DMS79 (cell line): ENCODE measurements around the gene LEPROT.
"Not testable (repeated sequence)": the region's sequence is repeated elsewhere in the genome, so short reads cannot be mapped to it uniquely, and the experiment has no call there.

Experiments
- DNase-seq: peaks from one replicate; lab custom pipeline; 2025; lab: John Stamatoyannopoulos, UW

LEPROT gene

DNA sequence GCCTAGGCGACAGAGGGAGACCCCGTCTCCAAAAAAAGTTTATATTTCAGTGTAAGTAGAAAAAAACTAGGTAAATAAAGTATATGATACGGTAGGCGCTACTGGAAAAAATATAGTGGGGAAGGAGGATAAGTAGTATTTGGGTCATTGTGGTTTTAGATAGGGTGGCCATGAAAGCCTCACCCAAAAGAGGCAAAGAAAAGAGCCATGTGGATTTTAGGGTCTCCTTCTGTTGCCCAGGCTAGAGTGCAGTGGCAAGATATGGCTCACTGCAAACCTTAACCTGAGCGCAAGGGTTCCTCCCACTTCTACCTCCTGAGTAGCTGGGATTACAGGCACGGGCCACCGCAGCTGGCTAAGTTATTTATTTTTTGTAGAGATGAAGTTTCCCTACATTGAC lies 17.1 kb downstream of the LEPROT start:
- no peak for DNase-seq

DNA sequence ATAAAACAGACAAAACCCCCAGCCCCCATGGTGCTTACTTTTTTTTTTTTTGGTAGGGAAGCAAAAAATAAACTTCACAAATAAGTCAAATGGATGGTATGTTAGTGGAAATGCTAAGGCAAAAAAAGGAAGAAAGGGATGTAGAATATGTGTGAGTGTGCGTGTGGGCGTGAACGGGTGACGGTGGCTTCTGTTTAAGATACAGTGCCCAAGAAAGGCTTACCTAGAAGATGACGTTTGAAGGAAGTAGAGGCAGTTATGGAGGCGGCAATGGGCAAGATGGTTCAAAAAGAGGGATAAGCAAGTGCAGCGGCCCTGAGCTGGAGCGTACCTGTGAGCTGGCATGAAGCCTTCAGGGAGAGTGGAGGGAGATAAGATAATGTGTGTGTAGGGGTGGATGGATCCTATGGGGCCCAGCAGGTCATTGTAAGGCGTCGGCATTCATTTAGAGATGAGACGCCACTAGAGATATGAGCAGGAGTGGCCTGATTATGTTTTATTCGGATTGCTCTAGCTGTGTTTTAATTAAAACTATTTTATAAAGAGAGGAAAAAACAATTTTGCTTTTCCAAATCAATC lies 19.9 kb downstream of the LEPROT start:
- no peak for DNase-seq

DNA sequence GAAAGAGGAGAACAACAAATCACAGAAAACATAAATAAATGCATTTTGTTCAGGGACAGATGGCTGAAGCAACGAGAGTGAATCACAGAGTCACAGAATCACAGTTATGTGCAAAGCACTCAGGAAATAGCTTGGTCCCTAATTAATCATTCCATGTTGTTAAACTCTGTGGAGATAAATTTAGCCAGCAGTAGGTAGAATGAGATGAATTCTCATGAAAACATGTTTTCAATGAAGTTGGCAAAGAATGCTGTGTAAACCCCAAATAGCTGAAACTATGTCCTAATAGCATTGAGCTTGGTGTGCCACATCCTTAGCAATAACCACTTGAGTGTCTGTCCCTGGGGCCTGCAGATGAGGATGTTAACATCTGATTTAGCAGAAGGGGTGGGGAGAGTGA lies 20.4 kb downstream of the LEPROT start:
- DNase-seq = no peak

DNA sequence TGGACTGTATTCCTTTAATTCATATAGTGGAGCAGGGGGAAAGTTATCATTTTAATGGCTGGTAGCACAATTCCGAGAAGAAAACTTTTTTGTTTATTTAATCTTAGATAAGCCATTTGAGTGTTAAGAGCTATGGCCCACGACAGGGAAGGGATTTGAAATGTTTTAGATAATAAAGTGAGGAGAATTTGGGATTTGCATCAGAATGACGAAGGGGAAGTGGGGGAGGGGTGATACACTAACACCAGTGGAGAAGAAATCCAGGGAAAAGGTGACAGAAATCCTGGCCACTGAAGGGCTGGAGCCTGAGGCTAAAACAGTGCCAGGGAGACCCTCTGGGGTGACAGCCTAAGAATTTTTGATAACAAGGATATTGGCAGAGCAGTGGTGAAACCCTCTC lies 21.0 kb downstream of the LEPROT start:
- no peak for DNase-seq

DNA sequence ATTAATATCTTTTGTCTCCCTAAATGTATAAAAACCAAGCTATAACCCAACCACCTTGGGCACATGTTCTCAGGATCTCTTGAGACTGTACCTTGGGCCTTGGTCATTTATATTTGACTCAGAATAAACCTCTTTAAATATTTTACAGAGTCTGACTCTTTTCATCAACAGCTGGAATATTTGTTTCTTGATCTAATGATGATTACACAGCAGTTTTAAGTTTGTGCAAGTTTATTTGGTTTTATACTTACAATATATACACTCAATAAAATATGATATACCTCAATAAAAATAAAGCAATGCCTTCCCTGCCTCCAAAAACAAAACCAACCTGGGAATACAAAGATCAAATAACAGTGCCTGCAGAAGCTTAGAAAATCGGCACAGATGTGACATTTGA lies 22.0 kb downstream of the LEPROT start:
- DNase-seq = no peak

DNA sequence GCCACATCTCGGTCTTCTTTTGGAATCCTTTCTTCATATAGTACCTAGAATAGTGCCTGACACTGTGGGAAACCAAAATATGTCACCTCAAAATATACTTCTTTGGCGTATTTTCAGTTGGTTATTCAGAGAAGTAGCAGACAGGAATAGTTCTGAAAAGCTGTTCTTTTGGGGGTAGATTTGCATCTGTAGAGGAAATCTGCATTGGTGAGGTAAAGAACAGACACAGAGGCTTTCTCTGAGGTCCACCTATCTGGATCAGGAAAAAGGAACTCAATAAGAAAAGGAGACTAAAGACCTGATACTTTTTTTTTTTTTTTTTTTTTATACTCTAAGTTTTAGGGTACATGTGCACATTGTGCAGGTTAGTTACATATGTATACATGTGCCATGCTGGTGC lies 23.2 kb downstream of the LEPROT start:
- no peak for DNase-seq

DNA sequence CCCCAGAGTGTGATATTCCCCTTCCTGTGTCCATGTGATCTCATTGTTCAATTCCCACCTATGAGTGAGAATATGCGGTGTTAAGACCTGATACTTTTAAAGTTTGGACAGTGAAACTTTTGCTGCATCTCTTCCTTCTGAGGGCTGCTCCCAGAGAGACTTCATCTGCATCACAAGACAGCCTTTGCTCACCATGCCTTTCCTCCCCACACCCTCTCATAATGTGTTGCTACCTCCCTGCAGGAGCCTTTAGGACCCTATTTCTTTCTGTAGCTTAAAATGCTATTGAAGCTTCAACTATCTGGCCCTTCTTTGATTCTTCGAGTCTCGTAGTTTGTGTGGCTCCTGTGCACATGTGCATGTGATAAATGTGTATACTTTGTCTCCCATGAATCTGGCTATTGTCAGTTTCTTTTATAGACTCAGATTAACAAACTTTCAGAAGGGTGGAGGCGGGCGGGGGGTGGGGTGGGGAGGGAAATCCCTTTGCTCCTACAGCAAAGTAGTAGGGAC lies 23.7 kb downstream of the LEPROT start:
- no peak for DNase-seq

DNA sequence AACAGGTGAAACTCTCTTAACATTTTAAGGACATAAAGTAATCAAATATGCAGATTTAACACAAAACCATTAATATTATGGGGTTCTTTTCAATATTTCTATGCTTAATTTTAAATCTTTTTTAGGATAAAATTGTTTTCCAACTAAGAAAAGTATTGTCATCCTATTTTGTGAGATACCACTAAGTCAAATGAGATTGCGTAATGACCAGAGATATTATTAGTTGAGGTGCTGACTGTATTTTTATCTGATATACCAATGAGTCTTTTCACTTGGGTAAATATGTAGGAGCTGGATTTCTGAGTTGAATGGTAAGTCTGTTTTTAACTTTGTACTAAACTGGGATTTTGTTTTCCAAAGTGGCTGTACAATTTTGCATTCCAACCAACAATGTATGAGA lies 25.4 kb downstream of the LEPROT start:
- no peak for DNase-seq

DNA sequence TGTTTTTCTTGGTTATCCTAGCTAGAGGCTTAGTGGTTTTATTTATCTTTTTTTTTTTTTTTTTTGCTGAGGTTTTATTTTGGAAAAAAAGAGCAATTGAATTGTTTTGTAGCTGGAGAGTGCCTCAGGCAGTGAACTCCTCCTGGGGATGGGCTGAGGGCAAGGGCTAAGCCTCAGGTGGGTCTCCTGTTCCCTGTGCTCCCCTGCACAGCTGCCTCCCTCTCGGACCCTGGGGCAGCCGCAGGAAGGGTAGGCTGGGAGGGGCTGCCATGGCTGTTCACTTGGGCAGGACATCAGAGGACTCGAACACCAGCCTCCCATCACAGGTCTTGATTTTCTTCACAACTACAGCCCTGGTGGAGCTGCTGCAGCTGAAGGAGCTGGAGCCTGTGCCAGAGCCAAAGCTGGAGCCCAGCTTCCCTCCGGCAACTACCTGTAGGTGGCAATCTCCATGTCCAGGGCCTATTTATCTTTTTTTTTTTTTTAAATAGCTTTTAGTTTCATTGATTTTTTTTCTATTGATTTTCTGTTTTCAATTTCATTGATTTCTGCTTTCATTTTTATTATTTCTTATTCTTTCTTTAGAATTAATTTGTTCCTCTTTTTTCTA lies 28.9 kb downstream of the LEPROT start:
- DNase-seq = no peak

DNA sequence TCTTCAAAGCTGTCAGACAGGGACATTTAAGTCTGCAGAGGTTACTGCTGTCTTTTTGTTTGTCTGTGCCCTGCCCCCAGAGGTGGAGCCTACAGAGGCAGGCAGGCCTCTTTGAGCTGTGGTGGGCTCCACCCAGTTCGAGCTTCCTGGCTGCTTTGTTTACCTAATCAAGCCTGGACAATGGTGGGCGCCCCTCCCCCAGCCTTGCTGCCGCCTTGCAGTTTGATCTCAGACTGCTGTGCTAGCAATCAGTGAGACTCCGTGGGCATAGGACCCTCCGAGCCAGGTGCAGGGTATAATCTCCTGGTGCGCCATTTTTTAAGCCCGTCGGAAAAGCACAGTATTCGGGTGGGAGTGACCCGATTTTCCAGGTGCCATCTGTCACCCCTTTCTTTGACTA lies 35.2 kb downstream of the LEPROT start:
- DNase-seq = not testable (repeated sequence)

DNA sequence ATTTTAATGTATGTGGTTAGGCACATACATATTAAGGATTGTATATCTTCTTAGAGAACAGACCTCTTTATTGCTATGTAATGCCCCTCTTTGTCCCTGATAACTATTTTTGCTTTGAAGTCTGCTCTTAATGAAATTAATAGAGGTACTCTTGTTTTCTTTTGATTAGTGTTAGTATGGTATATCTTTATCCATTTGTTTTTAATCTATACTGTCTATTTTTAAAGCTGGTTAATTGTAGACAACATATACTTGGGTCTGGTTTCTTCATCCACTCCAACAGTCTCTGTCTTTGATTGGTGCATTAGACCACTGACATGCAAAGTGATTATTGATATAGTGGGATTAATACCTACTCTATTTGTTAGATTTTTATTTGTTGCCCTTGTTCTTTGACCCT lies 36.0 kb downstream of the LEPROT start:
- DNase-seq = no peak

DNA sequence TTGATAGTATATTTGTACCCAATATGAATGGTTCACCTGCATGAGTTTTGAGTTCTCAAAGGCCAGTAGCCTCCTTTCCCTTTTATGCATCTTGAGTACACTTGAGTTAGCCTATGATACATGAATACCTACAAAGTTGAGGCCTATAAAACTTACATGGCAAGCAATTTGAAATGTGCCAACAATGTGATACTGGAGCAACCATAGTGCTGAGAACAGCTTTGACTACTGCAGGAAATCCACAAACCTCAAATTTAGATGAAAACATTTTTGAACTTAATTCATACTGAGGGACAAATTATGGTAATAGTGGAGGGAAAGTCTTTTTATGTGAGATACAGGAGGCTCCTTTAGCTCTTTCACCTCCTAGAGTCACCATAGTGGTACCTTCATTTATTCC lies 37.4 kb downstream of the LEPROT start:
- DNase-seq = no peak

DNA sequence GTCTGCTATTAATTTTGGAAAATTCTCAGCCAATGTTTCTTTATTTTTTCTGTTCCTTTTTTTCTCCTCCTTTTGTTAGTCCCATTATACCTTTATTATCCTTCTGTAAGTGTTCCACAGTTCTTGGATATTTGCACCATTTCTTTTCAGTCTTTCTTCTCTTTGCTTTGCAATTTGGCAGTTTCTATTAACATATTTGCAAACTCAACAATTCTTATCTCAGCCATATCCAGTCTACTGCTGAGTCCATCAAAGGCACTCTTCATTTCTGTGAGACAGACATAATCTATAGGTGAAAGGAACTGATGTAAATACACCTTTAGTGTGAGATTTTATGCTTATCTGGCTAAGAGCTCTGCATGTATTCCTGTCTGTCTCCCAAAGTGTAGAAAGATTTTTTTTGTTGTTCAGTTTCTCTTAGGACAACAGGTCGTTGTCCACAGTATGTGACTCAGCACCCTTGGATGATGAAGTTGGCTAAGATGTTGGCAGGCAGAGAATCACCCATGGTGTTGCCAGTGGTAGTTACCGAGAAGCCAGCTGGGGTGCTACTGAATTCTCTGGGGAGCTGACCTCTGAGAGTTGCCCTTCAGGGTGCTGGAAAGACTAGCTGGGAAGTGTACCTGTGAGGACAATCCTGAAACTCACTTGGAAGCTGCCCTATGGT lies 38.4 kb downstream of the LEPROT start:
- DNase-seq = no peak

DNA sequence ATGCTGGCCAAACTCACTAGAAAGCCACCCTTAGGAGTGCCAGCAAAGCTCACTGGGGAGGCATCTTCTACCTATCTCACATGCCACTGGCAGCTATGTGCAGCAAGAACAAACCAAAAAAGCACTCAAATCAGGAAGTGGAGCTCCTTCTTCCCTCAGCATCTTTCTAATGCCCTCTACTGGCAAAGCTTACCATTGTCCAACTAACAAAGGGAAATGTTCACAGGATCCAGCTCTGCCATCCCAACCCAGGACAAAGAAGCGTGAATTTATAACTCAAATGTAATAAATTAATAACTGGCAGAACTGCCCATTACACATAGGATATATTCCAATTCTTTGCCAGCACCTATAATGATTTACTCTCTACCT lies 38.9 kb downstream of the LEPROT start:
- no peak for DNase-seq

DNA sequence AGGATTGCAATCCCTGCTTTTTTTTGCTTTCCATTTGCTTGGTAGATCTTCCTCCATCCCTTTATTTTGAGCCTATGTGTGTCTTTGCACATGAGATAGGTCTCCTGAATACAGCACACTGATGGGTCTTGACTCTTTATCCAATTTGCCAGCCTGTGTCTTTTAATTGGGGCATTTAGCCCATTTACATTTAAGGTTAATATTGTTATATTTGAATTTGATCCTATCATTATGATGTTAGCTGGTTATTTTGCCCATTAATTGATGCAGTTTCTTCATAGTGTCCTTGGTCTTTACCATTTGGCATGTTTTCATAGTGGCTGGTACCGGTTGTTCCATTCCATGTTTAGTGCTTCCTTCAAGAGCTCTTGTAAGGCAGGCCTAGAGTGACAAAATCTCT lies 45.4 kb downstream of the LEPROT start:
- not testable (repeated sequence) for DNase-seq

DNA sequence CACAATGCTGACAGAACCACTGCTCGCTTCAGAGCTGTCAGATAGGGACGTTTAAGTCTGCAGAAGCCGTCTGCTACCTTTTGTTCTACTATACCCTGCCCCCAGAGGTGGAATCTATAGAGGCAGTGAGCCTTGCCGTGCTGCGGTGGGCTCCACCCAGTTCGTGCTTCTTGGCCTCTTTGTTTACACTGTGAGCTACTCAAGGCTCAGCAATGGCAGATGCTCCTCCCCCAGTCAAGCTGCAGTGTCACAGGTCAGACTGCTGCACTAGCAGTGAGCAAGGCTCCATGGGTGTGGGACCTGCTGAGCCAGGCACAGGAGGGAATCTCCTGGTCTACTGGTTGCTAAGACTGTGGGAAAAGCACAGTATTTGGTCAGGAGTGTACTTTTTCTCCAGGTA lies 47.1 kb downstream of the LEPROT start:
- no peak for DNase-seq

DNA sequence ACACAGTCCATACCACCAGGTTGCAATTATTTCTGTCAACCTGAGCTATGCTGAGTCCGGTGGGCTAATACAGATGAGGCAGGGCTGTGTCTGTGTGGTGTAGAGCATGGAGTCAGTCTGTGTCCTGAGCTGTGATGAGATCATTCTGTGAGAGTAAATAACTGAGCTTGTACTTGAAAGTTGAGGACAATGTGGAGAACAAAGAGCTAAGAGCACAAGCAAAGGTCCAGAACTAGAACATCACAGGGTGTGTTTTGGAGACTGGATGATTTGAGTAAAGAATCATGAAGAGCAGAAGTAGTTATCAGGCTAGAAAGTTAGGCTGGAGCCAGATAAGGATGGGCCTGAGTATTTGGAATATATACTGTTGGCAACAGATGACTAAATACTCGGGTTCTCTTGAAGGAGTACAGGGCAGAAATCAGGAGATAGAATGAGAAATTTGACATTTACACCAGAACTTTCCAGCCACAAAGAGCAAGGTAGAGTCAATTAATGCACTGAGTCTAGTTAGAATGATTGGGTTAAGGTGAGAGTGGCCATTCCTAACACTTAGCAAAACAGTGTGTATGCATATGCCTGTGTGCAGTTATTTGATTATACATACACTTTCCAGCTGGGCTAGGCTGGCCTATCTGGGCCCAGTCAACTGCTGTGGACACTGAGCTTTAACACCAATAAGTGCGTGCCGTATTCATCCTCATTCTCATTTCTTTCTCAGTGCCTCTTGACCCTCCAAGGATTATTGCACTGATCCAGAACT lies 48.8 kb downstream of the LEPROT start:
- no peak for DNase-seq

DNA sequence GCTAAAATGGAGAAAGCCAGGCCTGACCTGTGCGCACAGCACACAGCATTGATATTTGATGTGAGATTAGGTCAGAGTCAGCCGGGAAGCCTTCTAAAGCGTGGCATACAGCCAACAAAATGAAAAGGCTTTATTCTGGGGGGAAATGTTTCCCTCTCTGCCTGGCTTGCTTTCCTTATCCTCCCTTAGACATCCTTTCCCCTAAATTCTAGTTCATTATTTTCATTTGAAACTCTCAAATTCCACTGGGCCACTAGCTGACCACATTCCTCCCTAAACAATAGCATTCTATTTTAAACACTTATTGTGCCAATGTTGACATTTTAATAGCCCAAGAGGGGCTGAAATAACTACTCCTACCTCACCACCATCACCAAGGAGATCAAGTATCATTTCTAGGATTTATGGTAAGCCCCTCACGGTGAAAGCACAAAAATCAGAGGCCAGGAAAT lies 49.4 kb downstream of the LEPROT start:
- peak; percentile 45 for DNase-seq

DNA sequence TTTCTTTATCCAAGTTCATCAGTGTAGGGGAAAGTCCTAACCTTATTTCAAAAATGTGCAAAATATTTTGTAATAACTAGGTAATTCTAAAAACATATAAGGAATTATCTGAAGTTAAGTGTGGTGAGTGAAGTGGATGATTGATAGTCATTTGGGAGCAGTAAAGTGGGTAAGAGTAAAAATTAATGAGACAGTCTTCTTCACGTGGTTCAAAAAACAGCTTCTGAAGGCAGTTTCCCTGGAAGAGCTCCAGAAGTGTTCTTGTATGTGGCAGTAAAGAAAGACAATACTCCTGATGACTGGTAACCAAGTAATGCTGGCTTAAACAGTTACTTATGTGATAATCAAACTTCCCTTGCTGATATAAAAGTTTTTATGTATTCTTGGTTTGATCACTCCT lies 50.3 kb downstream of the LEPROT start:
- peak; percentile 7 for DNase-seq

DNA sequence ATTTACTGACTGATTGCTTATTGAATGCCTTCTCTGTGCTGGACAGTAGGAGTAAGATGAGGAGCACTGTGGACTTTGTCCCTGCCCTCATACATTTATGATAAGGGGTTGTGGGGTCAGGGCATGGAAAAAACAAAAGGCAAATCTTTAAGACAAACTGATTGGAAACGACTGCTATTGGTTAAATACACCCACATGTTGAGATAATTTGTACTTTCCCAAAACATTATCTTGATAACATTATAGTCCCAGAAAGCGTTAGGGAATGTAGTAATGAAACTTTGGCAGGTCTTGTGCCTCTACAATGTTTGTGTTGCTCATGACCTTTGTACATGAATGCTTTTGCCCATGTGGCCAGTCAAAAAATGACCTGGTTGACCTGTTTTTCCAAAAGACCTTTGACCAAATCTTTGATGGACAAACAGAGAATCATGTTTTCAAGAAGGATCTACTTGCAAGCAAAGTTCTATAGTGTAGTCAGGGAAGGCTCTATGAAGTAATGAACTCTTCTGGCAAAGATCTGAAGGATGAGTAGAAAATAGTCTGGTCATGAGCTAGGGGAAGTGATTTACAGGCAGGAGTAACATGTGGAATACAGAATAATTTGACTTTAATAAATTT lies 50.9 kb downstream of the LEPROT start:
- DNase-seq = no peak

DNA sequence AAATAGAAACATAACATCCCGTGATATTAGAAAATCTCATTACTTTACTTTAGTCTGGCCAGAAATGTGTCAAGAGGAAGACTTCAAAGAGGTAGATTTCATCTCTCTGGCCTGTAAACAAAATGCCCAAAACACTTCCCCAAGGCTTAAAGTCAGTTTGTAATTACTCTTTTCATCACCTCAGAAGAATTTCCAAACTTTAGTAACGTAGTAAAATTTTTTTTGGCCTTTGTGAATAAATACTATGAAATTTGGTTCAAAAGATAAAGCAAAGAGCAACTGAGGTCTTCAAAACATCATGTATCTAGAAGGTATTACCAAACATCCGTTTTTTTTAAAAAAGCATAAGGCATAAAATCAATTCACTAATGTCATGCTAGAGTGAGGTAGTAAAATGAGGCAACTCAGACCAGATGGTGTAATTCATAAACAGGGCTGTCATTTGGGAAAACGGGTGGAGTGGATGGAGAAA lies 51.4 kb downstream of the LEPROT start:
- DNase-seq = no peak

DNA sequence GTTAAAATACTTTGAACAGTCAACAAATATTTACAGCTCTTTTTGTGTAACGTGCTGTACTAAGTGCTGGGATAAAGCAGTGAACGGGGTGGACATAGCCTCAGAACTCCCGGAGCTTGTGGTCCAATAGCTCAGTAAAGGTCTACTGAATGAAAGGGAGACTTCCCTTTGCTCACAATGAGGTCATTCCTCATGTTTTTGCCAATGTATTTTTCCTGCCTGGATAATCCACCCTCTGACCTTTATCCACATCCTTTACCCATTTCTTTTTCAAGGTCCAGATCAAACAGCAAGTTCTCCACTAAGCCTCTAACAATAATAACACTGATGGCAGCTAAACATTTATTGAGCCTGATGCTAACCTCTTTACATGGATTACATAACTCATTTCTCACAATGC lies 55.9 kb downstream of the LEPROT start:
- no peak for DNase-seq
